ENCODE results near the gene CUTC.

CUTC gene

GRCh38 chr10:99708428-99709012, 23.5 kb upstream of the CUTC start:
- H3K36me3 ChIP-seq (ENCODE audit: low read depth), result peaks cover 97% of the 10 kb centered on the region
- no peaks in the 10 kb centered on the region for H3K27me3 ChIP-seq (ENCODE audit: insufficient read depth, poor library complexity, severe bottlenecking)
- H3K4me3 ChIP-seq (ENCODE audit: severe bottlenecking), result no peak overlapping the region
- ATAC-seq (ENCODE audit: low read depth) (no peak), DNase-seq (ENCODE audit: low spot score) (no peak)
- peaks cover 7% of the 10 kb centered on the region for H3K4me1 ChIP-seq (ENCODE audit: insufficient read depth, poor library complexity, severe bottlenecking)
- no peaks in the 10 kb centered on the region for H3K9me3 ChIP-seq (ENCODE audit: severe bottlenecking)
- no peak for TF ChIP-seq CTCF (IDR thresholded peaks at IDR 0.05; ENCODE audit: poor library complexity, severe bottlenecking)
- H3K27ac ChIP-seq (ENCODE audit: poor library complexity, severe bottlenecking), result no peak overlapping the region

DNA sequence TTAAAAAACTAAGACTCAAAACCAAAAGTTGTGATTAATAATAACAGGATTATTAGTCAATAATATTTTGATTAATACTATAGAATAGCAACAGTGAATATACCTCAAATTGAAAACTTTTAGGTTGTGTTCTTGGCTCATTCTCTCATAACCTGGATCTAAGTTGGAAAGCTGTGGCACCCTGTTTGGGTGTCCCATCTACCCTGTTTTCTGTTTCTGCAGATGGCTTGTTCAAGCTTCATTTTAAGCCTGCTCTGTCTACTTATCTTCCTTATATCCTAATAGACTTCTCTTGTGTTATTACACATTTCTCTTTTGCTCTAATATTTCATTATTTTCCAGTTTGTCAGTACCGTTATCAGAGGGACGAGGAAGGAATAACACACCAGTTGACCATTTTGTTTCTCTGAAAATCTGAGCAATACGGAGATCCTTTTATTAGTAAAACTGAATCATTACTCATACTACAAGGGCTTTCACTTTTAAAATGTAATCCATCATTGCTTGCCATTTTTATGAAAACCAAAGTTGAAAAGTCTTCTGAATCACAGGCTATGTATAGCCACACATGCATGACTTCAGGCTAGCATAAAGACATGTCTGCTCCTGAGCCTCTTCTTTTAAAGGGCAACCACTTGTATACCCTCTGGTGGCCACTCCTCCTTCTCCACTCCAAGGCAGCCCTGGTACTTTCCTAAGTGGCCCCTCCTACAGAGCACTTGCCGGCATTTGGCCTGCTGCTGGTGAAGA, 22.4 kb upstream of the CUTC start:
- peaks cover 7% of the 10 kb centered on the region for H3K4me1 ChIP-seq (ENCODE audit: insufficient read depth, poor library complexity, severe bottlenecking)
- no peak overlapping the region for H3K4me3 ChIP-seq (ENCODE audit: severe bottlenecking)
- TF ChIP-seq CTCF (IDR thresholded peaks at IDR 0.05; ENCODE audit: poor library complexity, severe bottlenecking), result no peak
- peaks cover 97% of the 10 kb centered on the region for H3K36me3 ChIP-seq (ENCODE audit: low read depth)
- H3K27ac ChIP-seq (ENCODE audit: poor library complexity, severe bottlenecking), result no peak overlapping the region
- H3K9me3 ChIP-seq (ENCODE audit: severe bottlenecking), result no peaks in the 10 kb centered on the region
- no peaks in the 10 kb centered on the region for H3K27me3 ChIP-seq (ENCODE audit: insufficient read depth, poor library complexity, severe bottlenecking)
- DNase-seq (ENCODE audit: low spot score) (no peak), ATAC-seq (ENCODE audit: low read depth) (peak; percentile 71)

- Histone ChIP-seq H3K27me3 (ENCODE audit: insufficient read depth, poor library complexity, severe bottlenecking) (no peaks in the 10 kb centered on the region), H3K4me1 (ENCODE audit: insufficient read depth, poor library complexity, severe bottlenecking) (peaks cover 7% of the 10 kb centered on the region), H3K27ac (ENCODE audit: poor library complexity, severe bottlenecking) (no peak overlapping the region), H3K9me3 (ENCODE audit: severe bottlenecking) (no peaks in the 10 kb centered on the region), H3K36me3 (ENCODE audit: low read depth) (peaks cover 97% of the 10 kb centered on the region), H3K4me3 (ENCODE audit: severe bottlenecking) (no peak overlapping the region)
- ATAC-seq (ENCODE audit: low read depth) (peak; percentile 85), DNase-seq (ENCODE audit: low spot score) (no peak)
- peak; percentile 78 for TF ChIP-seq CTCF (IDR thresholded peaks at IDR 0.05; ENCODE audit: poor library complexity, severe bottlenecking)
Measured at GRCh38 chr10:99711129-99711719, 20.8 kb upstream of the CUTC start.

- TF ChIP-seq CTCF (IDR thresholded peaks at IDR 0.05; ENCODE audit: poor library complexity, severe bottlenecking), result no peak
- Histone ChIP-seq H3K36me3 (ENCODE audit: low read depth) (peaks cover 91% of the 10 kb centered on the region), H3K27ac (ENCODE audit: poor library complexity, severe bottlenecking) (no peak overlapping the region), H3K9me3 (ENCODE audit: severe bottlenecking) (no peaks in the 10 kb centered on the region), H3K27me3 (ENCODE audit: insufficient read depth, poor library complexity, severe bottlenecking) (no peaks in the 10 kb centered on the region), H3K4me3 (ENCODE audit: severe bottlenecking) (no peak overlapping the region), H3K4me1 (ENCODE audit: insufficient read depth, poor library complexity, severe bottlenecking) (peaks cover 3% of the 10 kb centered on the region)
- no peak for ATAC-seq (ENCODE audit: low read depth)
- DNase-seq (ENCODE audit: low spot score), result no peak
Measured at GRCh38 chr10:99714446-99714845, 17.6 kb upstream of the CUTC start.
